Measurements from ENCODE around the gene RABGAP1L.

GRCh38 chr1:174159252-174160108, at the start of gene RABGAP1L:
- TF ChIP-seq CTCF (IDR thresholded peaks at IDR 0.05; ENCODE audit: low read depth, low read length) (no peak), EZH2phosphoT487 (IDR thresholded peaks at IDR 0.05; ENCODE audit: low read depth) (no peak)
